ENCODE data around the gene KCNJ3.

DNA sequence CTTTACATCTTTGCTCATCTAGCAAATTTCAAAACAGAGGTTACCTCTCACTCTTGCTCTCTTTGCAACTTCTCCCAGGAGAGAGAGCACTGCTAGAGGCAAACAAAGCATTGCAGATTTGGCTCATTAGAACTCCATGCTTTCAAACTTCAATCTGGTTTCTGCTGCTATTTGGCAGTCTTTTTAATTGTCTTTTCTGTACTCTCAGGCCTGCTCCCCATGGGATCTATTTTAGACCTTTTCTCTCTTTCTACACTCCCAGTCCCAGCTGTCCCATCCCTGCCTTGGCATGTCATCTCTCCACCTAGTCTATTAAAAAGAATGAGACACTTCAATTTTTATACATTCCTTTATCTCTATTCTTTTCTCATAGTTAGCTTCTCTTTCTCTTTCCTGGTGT lies 15.2 kb downstream of the KCNJ3 start:
- TF ChIP-seq YY1 (IDR thresholded peaks at IDR 0.05; ENCODE audit: borderline replicate concordance in 1 of 3, control insufficient read depth in 1 of 3, extremely low read depth in 1 of 3, insufficient read depth in 3 of 3, insufficient read length in 1 of 3, insufficient replicate concordance in 2 of 3, low read depth in 1 of 3, low read length in 2 of 3): no peak
- TF ChIP-seq GMEB1 (CRISPR knock-in tag; IDR thresholded peaks at IDR 0.05): no peak
- TF ChIP-seq ATF2 (CRISPR knock-in tag; IDR thresholded peaks at IDR 0.05): no peak
- no peak for TF ChIP-seq SOX6 (IDR thresholded peaks at IDR 0.05)
- TF ChIP-seq ZBTB8A (IDR thresholded peaks at IDR 0.05; ENCODE audit: partially characterized antibody): no peak
- TF ChIP-seq, protein P1, sequence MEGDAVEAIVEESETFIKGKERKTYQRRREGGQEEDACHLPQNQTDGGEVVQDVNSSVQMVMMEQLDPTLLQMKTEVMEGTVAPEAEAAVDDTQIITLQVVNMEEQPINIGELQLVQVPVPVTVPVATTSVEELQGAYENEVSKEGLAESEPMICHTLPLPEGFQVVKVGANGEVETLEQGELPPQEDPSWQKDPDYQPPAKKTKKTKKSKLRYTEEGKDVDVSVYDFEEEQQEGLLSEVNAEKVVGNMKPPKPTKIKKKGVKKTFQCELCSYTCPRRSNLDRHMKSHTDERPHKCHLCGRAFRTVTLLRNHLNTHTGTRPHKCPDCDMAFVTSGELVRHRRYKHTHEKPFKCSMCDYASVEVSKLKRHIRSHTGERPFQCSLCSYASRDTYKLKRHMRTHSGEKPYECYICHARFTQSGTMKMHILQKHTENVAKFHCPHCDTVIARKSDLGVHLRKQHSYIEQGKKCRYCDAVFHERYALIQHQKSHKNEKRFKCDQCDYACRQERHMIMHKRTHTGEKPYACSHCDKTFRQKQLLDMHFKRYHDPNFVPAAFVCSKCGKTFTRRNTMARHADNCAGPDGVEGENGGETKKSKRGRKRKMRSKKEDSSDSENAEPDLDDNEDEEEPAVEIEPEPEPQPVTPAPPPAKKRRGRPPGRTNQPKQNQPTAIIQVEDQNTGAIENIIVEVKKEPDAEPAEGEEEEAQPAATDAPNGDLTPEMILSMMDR (IDR thresholded peaks at IDR 0.05 in 2 of 3, conservative IDR thresholded peaks at IDR 0.05 in 1 of 3; ENCODE audit: insufficient read depth in 2 of 3, low read depth in 1 of 3, low read length in 3 of 3): no peak
- TF ChIP-seq FOSL1 (tag; conservative IDR thresholded peaks at IDR 0.05): no peak
